Peyer's patch (tissue), 4 donors: ENCODE measurements around the gene CERKL. TPM values are rescaled to one million over a fixed set of nuclear protein-coding genes. Genes with fewer than 3 reads are reported as not detected.

Source experiments
- DNase-seq, 3 donors: peaks; one replicate each; pipeline ENCODE4 v3.0.0-alpha.2; 2017 to 2019
- H3K27ac ChIP-seq, 4 donors: fragments of 200-600 bp; sonication (generic); one replicate each; pipeline ENCODE4 v1.5.1; 2016 to 2019
- H3K27me3 ChIP-seq, 2 donors: fragments of 200-600 bp; sonication (generic); one replicate each; pipeline ENCODE4 v1.5.1; 2019
- H3K36me3 ChIP-seq, 3 donors: fragments of 200-600 bp; sonication (generic); one replicate each; pipeline ENCODE4 v1.5.1; 2016 to 2019
- H3K4me1 ChIP-seq, 4 donors: fragments of 200-600 bp; sonication (generic); one replicate each; pipeline ENCODE4 v1.5.1; 2016 to 2019
- H3K4me3 ChIP-seq, 4 donors: fragments of 200-600 bp; sonication (generic); 1 replicate in 3 of 4; 2 replicates in 1 of 4; pipeline ENCODE4 v1.5.1; 2016 to 2019; ENCODE audit warnings: mild to moderate bottlenecking in 1 of 4
- H3K9me3 ChIP-seq, 4 donors: fragments of 200-600 bp; sonication (generic); one replicate each; pipeline ENCODE4 v1.5.1; 2016 to 2019; ENCODE audit warnings: mild to moderate bottlenecking in 1 of 4
- CTCF ChIP-seq, 6 experiments: fragments of 450-650 bp in 4 of 6; fragments of 200-600 bp in 2 of 6; sonication (generic) in 1 of 6; IDR thresholded peaks; one replicate each; pipeline ENCODE4 v1.5.1; 2017 to 2019; ENCODE audit warnings: antibody characterized with exemption in 6 of 6, mild to moderate bottlenecking in 3 of 6, moderate library complexity in 1 of 6
- POLR2A ChIP-seq, 2 donors: fragments of 450-650 bp; IDR thresholded peaks; one replicate each; pipeline ENCODE4 v1.5.1; 2017; ENCODE audit warnings: antibody characterized with exemption in 2 of 2, mild to moderate bottlenecking in 2 of 2, moderate library complexity in 2 of 2
- total RNA-seq, 4 donors: library from RNA; depleted of rRNA; stranded (reverse); fragments of >200 nt; gene quantifications; one replicate each; pipeline ENCODE4 v1.1.0, GENCODE V29; 2016

The CERKL gene
- total RNA-seq, 4 donors from 2014 or later = 1.6 to 5.0 (median 1.7) TPM; not detected in 1

DNA sequence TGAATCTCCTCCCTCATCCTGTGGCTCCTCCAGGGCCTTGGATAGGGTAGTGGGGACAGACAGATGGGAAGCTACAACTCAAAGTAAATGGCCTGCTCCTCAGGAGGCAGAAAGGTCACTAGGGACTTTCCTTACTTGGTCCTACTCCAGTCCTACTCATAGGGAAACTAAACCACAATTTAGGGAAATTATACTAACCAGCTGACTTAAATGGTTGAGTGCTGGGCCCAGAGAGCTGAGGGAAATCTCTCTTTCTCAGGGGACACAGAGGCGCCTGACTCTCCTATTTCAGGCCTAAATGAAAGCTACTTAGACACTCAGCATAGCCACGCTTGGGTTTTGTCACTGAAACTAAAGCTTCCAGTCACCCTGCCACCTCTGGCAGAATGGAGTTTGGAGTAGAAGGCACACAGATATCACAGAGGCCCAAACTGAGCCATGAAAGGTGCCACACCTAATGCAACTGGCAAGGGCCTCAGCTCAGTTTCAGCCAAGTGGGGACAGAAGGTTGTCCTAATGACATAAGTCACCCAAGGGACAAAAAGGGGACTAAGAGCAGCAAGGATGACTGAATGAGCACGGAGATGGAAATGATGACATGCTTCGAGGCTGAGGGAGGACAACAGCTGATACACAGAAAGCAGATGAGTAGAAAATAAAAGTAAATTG lies 24.0 kb downstream of the CERKL start:
- no peak for DNase-seq
- Histone ChIP-seq H3K36me3 (no peaks in the 10 kb centered on the region), H3K27ac (no peak overlapping the region), H3K27me3 (no peaks in the 10 kb centered on the region), H3K4me3 (no peak overlapping the region), H3K9me3 (no peaks in the 10 kb centered on the region), H3K4me1 (no peaks in the 10 kb centered on the region)
- TF ChIP-seq CTCF (IDR thresholded peaks at IDR 0.05) (no peak), POLR2A (IDR thresholded peaks at IDR 0.05) (no peak)

DNA sequence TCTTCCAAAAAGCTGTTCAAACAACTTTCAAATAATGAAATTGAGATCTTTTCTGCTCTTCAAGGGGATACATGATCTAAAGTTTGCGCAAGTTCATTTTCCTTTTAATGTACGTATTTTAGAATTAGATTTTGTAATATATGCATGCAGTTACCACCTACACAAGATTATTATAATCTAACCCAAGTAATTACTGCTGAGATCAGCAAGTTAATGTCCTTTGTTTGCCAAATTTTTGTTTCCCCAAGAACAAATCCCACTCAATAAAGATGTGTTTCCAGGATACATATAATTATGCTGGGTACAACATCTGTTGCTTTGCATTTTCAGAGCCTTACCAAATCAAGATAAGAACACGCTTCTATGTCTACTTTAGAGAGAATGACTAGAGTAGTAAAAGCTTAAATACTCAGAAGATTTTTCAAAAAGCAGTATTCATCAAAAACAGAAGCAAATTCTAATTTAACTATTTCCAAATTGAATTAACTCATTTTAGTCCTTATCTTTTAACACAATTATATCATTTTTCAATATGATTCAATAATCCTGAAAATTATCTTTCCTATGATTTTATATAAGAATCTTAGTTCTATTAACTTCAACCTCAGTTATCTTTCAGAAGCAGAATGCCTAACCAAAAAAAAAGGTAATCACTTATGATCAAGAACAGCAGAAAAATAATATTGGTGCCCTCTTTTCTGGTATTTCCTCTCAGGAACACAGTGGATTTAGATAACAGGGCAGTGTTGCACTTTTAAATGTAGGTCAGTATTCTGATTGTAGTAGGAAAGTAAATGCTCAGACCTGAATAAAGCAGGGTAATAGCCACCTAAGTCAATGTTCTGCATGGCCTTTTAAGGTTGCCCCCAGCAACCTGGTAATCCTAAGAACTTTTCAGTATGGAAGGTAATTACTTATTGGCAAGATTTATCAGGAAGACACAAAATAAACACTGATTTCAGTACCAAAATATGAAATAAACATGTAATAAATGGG lies 28.0 kb downstream of the CERKL start:
- Histone ChIP-seq H3K4me3 (no peak overlapping the region), H3K4me1 (no peaks in the 10 kb centered on the region), H3K9me3 (no peaks in the 10 kb centered on the region), H3K27me3 (no peaks in the 10 kb centered on the region), H3K27ac (no peak overlapping the region), H3K36me3 (no peaks in the 10 kb centered on the region)
- TF ChIP-seq CTCF (IDR thresholded peaks at IDR 0.05) (no peak), POLR2A (IDR thresholded peaks at IDR 0.05) (no peak)
- no peak for DNase-seq

DNA sequence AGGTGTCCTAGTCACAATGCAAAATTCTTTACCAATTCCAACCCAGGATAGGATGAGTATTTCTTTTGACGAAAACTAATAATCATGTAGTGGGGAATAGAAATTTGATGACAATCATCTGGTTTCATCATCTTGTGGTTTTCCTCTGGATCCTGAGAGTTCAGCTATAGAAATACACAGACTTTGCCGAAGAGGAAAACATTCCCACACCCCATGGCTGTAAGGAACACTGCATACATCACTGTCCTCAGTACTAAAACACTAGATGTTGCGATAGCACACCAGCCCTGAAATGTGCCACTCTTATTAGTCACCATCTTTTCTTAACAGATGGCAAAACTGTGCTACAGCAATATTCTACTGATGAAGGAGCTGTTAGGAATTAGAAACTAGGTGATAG lies 29.4 kb downstream of the CERKL start:
- TF ChIP-seq CTCF (IDR thresholded peaks at IDR 0.05) = no peak
- no peak for TF ChIP-seq POLR2A (IDR thresholded peaks at IDR 0.05)
- no peaks in the 10 kb centered on the region for H3K4me1 ChIP-seq
- no peaks in the 10 kb centered on the region for H3K36me3 ChIP-seq
- DNase-seq = no peak
- no peaks in the 10 kb centered on the region for H3K9me3 ChIP-seq
- no peak overlapping the region for H3K27ac ChIP-seq
- no peaks in the 10 kb centered on the region for H3K27me3 ChIP-seq
- H3K4me3 ChIP-seq = no peak overlapping the region

- no peak for DNase-seq
- no peak overlapping the region for H3K4me3 ChIP-seq
Measured at GRCh38 chr2:181626671-181627070, 30.2 kb downstream of the CERKL start.

GRCh38 chr2:181623159-181623558 lies 33.7 kb downstream of the CERKL start:
- no peaks in the 10 kb centered on the region for H3K9me3 ChIP-seq
- DNase-seq = no peak
- no peaks in the 10 kb centered on the region for H3K27me3 ChIP-seq
- H3K4me3 ChIP-seq = no peak overlapping the region
- H3K36me3 ChIP-seq = no peaks in the 10 kb centered on the region
- TF ChIP-seq POLR2A (IDR thresholded peaks at IDR 0.05) (no peak), CTCF (IDR thresholded peaks at IDR 0.05) (no peak)
- H3K4me1 ChIP-seq = no peaks in the 10 kb centered on the region
- no peak overlapping the region for H3K27ac ChIP-seq

More at GRCh38 chr2:181626671-181627070, 30.2 kb downstream of the CERKL start:
- H3K9me3 ChIP-seq = no peaks in the 10 kb centered on the region
- TF ChIP-seq POLR2A (IDR thresholded peaks at IDR 0.05) (no peak), CTCF (IDR thresholded peaks at IDR 0.05) (no peak)
- H3K27me3 ChIP-seq = no peaks in the 10 kb centered on the region
- no peaks in the 10 kb centered on the region for H3K36me3 ChIP-seq
- no peaks in the 10 kb centered on the region for H3K4me1 ChIP-seq
- no peak overlapping the region for H3K27ac ChIP-seq
